RWPE1 (cell line): Measurements from ENCODE around the gene BEAN1.

ENCODE experiments used
- CTCF ChIA-PET: fragments of 350-600 bp; sonication (Branson Sonifier 250); formaldehyde crosslinking; extraction: SDS; loops from one replicate; lab custom pipeline; 2021; lab: Yijun Ruan, JAX
- POLR2A ChIA-PET: fragments of 400-600 bp; formaldehyde crosslinking; extraction: SDS; loops from one replicate; lab custom pipeline; 2020; ENCODE audit warnings: antibody characterized with exemption; ENCODE audit not compliant: low non-redundant PET; lab: Yijun Ruan, JAX
- DNase-seq: peaks from one replicate; pipeline ENCODE4 v3.0.0; 2012; ENCODE audit warnings: low spot score
- H3K27ac ChIP-seq: fragments of 450-650 bp; 2 replicates; pipeline ENCODE4 v1.5.1; 2017
- TF ChIP-seq, protein P1 (sequence below): fragments of 450-650 bp; conservative IDR thresholded peaks from 2 replicates; pipeline ENCODE4 v1.5.1; 2017; ENCODE audit warnings: low read depth, mild to moderate bottlenecking

Gene BEAN1

DNA sequence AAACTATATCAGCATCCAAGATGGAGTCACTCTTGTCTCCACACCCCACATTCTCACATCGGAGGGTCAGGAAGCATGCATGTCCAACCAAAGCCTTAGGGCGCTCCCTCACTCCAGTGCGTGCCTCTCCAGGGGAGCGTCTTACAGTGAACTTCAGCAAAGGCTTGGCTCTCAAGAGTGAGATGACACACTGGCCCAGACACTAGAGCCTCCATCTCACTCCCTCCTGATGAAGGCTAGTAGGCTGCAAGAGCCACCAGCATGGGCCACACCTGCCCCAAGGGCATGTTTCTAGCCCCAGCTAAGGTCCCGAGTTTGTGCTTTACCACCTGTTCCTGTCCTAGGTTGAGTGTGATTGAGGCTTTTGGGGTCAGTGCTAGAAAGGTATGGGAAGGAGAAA lies 40.5 kb downstream of the BEAN1 start:
- H3K27ac ChIP-seq: no peak overlapping the region
- DNase-seq: no peak
- TF ChIP-seq, protein P1, sequence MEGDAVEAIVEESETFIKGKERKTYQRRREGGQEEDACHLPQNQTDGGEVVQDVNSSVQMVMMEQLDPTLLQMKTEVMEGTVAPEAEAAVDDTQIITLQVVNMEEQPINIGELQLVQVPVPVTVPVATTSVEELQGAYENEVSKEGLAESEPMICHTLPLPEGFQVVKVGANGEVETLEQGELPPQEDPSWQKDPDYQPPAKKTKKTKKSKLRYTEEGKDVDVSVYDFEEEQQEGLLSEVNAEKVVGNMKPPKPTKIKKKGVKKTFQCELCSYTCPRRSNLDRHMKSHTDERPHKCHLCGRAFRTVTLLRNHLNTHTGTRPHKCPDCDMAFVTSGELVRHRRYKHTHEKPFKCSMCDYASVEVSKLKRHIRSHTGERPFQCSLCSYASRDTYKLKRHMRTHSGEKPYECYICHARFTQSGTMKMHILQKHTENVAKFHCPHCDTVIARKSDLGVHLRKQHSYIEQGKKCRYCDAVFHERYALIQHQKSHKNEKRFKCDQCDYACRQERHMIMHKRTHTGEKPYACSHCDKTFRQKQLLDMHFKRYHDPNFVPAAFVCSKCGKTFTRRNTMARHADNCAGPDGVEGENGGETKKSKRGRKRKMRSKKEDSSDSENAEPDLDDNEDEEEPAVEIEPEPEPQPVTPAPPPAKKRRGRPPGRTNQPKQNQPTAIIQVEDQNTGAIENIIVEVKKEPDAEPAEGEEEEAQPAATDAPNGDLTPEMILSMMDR: no peak
- CTCF ChIA-PET: interaction anchor here (1.6 kb wide), 1 partner anchor 61 kb away, joined by 4 read pairs; no protein-coding TSS in a partner anchor
- POLR2A ChIA-PET: no interaction called here

DNA sequence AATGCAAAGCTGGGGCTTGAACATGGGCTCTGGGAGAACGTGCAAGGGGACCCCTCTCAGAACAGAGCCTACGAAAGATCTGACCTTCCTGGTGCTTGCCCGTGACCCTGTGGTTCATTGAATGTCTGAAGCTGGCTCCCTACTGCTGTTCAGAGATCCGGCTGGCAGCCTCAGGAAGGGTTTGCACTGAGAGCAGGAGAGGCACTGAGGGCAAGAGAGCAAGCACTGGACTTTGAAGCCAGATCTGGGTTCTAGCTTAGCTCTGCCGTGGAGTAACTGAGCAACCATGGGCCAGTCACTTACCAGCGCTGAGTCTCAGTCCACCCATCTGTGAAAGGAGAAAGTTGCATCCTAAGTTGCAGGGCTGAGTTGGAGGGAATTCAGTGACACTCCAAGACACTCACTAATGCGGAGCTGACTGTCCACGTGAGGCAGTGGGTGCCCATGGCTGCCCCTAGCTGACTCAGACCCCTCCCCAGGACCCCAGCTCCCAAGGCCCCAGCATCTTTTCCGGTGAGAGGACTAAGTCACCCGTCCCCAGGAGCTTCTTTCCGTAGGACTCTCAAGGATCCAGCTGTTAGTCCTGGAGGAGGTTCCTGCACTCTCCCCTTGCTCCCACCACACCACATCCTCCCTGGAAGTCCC lies 41.3 kb downstream of the BEAN1 start:
- no peak for DNase-seq
- POLR2A ChIA-PET: no interaction called here
- H3K27ac ChIP-seq: no peak overlapping the region
- CTCF ChIA-PET: interaction anchor here (1.6 kb wide), 1 partner anchor 62 kb away, joined by 4 read pairs; no protein-coding TSS in a partner anchor
- TF ChIP-seq, protein P1: no peak

DNA sequence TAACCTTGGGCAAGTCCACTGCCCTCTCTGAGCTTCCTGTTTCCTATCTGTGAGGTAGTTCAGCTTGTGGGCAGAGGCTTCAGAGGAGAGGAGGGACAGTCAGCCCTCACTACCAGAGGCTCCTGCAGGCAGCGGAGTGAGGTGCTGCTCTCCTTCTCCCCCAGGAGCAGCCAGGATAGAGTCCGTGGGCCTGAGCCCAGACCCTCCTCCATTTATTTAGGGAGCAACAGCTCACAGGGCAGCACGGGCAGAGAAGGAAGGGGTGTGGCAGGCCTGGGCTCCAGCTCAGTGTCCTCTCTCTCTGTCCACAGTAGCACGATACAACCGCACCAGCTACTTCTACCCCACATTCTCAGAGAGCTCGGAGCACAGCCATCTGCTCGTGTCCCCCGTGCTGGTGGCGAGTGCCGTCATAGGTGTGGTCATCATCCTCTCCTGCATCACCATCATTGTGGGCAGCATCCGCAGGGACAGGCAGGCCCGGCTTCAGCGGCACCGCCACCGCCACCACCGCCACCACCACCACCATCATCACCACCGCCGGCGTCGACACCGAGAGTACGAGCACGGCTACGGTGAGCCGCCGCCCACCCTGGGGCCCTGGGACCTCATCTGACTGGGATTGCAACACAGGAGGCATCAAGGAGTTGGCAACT lies 42.3 kb downstream of the BEAN1 start:
- POLR2A ChIA-PET: no interaction called here
- CTCF ChIA-PET: interaction anchor here (1.6 kb wide), 1 partner anchor 63 kb away, joined by 4 read pairs; no protein-coding TSS in a partner anchor
- H3K27ac ChIP-seq: no peak overlapping the region
- TF ChIP-seq, protein P1: no peak
- DNase-seq: no peak

DNA sequence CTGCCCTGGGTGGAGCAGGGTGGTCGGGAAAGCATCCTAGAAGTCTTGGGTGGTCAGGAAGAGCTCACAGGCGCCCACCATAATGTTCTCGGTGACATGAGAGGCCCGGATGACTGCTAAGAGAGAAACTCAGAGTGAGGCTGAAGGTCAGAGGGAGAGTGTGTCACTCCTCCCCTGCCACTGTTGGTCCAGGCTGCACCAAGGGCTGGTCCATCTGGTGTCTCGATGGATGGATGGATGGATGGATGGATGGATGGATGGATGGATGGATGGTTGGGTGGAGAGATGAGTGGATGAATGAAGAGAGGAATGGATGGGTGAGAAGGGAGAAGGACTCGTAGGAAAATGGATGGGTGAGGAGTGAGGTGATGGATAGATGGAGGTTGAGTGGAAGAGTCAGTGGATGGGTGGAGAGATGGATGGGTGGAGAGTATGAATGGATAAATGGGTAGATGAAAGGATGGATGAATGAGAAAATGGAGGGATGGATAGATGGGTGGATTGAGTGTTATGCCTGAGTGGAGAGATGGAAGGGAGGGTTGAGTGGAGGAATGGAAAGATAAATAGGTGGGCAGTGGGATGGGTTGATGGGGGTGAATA lies 43.0 kb downstream of the BEAN1 start:
- ChIA-PET POLR2A (no interaction called here), CTCF (no interaction called here)
- DNase-seq: no peak
- TF ChIP-seq, protein P1: no peak
- no peak overlapping the region for H3K27ac ChIP-seq

DNA sequence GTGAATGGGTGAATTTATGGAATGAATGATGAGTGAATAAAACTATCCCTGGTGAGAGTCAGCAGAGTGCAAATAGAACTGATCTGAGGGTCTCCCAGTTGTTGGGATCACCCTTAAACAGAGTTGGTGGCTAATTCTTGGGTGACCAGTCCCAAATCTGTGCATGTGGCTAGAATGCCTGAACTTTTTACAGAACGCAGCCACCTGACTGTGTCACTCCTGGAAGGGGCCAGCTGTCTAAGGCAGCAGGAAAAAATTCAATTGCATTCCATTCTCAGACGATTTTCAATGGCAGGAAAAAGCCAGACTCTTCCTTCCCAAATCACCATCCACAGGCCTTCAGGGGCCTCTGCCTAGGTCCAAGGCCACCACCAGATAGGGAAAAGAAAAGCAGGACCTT lies 43.5 kb downstream of the BEAN1 start:
- ChIA-PET CTCF (no interaction called here), POLR2A (no interaction called here)
- DNase-seq: no peak
- TF ChIP-seq, protein P1: no peak
- no peak overlapping the region for H3K27ac ChIP-seq

DNA sequence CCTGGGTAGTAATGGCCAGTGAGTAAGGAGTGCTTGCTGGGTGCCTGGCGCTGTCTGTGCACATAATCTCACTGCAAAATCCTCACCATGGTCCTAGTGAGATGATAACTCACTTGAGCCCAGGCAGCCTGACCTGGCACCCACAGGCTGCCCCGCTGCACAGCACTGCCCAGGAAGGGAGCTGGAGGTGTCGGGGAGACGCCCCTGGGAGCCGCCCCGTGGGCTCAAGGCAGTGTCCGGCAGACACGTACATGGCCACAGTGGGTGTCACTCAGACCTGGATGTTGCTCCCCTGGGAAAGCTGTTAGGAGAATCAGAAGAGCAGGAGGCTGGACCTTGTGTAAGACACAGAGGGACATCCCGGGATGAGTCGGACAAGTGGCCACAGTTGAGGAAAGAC lies 44.2 kb downstream of the BEAN1 start:
- CTCF ChIA-PET: no interaction called here
- no peak overlapping the region for H3K27ac ChIP-seq
- POLR2A ChIA-PET: no interaction called here
- no peak for DNase-seq
- TF ChIP-seq, protein P1: no peak
